ENCODE measurements around the gene IQSEC3.
A peak's percentile ranks its signal among the peaks of the same experiment; 100 is the strongest.
"Not testable (repeated sequence)": the region's sequence is repeated elsewhere in the genome, so short reads cannot be mapped to it uniquely, and the experiment has no call there.

The IQSEC3 gene

GRCh38 chr12:113347-113746, 46.8 kb downstream of the IQSEC3 start:
- DNase-seq: no peak

- DNase-seq: no peak
Observed at GRCh38 chr12:114626-115211, 48.2 kb downstream of the IQSEC3 start.

- no peak for DNase-seq
Observed at GRCh38 chr12:115518-115917, 49.0 kb downstream of the IQSEC3 start.

- no peak for DNase-seq
Observed at GRCh38 chr12:115960-116915, 49.7 kb downstream of the IQSEC3 start.

DNA sequence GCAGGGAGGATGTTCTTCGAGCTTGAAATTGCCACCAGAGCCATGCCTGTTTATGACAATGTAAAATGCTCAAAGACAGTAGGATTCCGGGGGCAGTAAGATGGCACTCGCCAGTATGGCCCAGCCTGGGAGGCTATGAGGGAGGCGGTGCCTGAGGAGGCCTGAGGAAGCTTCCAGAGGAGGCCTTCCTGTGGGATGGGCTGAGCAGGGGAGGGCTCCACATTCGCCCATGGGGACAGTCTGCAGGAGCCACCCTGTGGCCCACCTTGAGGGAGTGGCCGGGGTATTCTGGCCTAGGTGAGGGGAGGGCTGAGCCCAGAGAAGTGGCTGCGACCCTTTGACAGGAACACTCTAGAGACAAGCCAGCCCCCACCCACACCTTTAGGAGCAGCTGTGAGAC, 50.7 kb downstream of the IQSEC3 start:
- DNase-seq: no peak

DNA sequence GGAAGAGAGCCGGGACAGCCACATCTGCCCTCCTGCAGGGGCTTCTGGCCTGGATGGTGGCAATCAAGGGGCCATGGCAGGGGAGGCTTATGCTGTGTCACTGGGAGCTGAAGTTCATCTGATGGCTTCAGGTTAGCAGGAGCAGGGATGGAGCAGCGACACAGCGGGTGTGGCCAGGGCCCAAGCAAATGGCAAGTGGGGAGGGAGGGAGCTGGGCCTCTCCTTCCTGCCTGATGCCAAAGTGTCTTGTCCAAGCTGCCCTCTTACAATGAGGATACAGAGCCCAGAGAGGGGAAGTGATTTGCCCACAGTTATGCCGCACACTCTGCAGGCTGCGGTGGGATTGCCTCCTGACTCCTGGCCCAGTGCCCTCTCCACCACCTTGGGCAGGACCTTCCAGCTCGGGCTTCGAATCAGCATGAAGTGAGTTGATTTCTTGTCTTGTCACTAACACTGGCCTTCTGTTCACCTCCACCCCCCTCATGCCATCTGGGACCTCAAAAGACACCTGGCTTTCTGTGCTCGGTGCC, 51.3 kb downstream of the IQSEC3 start:
- no peak for DNase-seq

DNA sequence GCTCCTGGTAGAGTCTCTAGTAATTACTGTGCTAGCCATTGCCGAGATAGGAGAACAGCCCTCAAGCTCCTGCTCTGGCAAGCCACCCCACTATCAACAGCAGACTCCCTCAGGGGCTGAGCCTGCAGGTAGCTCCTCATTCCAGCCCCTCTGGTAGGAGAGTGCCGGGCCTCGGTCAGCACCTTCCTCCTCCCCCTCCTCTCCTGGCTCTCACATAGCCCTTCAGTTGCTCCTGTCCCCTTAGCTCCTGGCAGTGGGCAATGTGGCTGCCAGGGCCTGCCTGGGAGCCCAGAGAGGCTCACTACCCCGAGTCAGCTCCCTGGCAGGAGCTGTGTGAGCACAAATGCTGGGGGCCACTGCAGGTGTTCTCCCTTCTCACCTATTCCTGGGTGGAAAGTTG, 52.0 kb downstream of the IQSEC3 start:
- no peak for DNase-seq

- DNase-seq: no peak
Observed at GRCh38 chr12:120951-121350, 54.4 kb downstream of the IQSEC3 start.

DNA sequence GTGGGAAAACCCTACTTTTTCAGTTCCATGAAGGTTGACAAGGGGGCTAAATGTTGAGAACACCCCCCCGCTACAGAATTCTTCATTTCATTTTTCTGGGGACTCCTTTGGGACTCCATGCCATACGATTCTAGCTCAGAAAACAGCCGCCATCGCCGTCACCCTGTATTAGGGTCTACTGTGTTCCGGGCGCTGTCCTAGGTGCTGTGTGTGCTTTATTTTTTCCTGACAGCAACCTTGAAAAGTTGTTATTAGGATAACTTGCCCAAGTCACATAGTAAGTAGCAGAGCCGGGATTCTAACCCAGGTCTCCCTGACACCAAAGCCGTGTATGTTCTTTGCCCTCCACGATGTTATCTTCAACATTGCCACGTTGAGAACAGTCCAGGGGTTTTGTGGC, 55.1 kb downstream of the IQSEC3 start:
- DNase-seq: no peak

GRCh38 chr12:125075-125474, 58.5 kb downstream of the IQSEC3 start:
- no peak for DNase-seq

- no peak for DNase-seq
Observed at GRCh38 chr12:125566-125965, 59.0 kb downstream of the IQSEC3 start.

- no peak for DNase-seq
Observed at GRCh38 chr12:128079-128478, 61.5 kb downstream of the IQSEC3 start.

GRCh38 chr12:129001-129400, 62.4 kb downstream of the IQSEC3 start:
- no peak for DNase-seq

- DNase-seq: no peak
Observed at GRCh38 chr12:130519-130918, 64.0 kb downstream of the IQSEC3 start.

DNA sequence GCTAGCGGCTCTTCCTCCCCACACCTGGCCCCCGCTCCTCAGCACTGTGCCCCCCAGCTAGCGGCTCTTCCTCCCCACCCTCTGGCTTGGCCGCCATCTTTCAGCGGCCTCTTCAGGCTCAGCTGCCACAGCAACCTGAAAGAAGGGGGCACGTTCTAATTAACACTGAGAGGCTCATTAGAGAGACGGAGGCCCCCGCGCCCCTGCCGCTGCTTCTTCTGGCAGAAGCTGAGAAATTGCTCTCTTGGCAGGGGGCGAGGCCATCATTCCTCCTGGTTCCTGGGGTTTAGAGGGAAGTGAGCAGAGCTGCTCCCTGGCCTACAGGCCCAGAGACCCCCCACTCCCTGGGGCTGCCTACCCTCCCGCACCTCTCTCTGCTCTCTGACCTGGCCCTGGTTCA, 64.4 kb downstream of the IQSEC3 start:
- DNase-seq: no peak

DNA sequence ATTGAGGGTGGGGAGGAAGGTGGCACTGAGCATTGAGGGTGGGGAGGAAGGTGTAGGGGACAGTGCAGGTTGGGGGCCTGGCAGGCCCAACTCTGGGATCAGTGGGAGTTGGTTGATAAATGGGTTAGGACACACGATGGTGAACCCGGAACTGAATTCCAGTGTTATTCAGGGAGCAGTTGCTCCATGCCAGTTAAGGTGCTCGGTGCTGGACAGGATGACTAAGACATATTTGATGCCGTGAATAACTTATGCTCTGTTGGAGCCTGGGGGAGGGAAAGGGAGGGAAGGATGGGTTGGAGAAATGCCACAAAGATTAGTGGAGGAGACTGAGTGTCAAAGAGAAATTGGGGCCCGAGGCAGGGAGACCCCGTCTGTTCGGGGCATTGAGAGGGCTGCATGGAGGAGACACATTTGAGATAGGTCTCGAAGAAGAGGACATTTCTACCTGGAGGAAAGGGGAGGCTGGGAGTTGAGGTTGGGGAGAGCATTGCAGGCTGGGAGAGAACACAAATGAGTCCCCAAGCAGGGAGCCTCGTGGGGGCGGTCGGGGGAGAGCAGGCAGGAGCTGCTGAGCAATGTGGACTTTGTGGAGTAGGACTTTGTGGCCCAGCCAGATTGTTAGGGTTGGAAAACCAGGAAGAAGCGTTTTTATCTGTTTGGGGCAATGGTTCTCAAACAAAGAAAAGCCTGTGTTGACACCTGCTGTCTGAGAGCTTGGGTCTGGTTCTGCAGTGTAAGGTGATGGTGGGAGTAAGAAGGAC, 65.3 kb downstream of the IQSEC3 start:
- DNase-seq: no peak

GRCh38 chr12:133616-134232, 67.2 kb downstream of the IQSEC3 start:
- not testable (repeated sequence) for DNase-seq

DNA sequence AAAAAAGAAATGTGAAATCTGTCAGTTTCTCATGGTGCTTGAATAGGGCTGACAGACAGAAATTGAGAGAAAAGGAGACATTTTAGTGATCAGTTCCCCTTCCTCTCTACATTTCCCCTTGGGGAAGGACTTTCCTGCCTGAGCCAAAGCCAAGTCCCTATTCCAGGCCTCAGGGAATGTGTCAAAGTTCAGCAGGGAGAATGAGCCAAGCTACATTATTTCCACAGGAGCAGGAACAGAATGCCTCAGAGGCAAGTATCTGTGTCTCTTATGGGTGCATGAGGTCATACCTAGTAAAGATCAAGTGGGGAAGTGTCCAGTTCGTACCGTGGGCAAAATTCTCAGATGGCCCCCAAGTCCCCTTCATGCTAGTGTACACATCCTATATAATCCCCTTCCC, 68.6 kb downstream of the IQSEC3 start:
- DNase-seq: no peak

DNA sequence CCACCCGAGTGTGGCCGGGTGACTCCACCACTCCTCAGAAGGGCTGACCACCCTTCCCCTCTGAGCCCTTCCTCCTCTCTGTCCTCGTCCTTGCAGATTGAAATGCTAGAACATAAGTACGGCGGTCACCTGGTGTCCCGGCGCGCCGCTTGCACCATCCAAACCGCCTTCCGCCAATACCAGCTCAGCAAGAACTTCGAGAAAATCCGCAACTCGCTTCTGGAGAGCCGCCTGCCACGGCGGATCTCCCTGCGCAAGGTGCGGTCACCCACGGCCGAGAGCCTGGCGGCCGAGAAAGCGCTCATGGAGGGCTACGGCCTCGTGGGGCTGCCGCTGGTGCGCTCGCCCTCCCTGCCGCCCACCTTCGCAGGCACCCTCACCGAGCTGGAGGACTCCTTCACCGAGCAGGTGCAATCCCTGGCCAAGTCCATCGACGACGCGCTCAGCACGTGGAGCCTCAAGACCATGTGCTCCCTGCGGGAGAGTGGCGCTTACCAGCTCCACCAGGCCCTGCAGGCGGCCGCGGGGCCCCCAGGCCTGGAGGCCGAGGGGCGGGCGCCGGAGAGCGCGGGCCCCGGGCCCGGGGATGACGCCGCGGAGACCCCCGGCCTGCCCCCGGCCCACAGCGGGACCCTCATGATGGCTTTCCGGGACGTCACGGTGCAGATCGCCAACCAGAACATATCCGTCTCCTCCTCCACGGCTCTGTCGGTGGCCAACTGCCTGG, 71.8 kb downstream of the IQSEC3 start:
- no peak for DNase-seq

- peak; percentile 34 to 40 for DNase-seq
Observed at GRCh38 chr12:138898-139534, 72.4 kb downstream of the IQSEC3 start.

DNA sequence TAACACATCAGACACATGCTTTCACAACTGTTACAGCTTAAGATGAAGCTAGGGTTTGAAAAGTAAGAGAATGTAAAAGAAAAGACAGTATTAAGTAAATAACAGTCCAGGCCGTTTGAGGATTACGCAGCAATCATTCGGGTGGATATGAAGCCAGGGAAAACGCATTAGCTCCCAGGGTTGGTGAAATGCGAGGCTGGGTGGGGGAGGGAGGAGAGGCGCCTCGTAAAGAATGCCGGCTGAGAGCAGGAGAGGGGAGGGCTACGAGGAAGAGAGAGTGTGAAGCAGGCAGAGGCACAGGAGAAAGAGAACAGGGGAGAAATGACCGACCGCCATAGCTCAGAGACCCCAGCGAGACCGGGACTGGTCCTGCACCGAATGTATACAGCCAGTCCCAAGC, 73.0 kb downstream of the IQSEC3 start:
- DNase-seq: no peak

- no peak for DNase-seq
Observed at GRCh38 chr12:140162-140561, 73.6 kb downstream of the IQSEC3 start.
